ENCODE measurements around the gene SLC30A2. TPM values are rescaled to one million over a fixed set of nuclear protein-coding genes. Genes with fewer than 3 reads are reported as not detected.

The SLC30A2 gene
- total and polyA plus RNA-seq, 2 of the 13 experiments (the other 11 are each of a cell fraction or from before 2014, with no cell fraction given): not detected

DNA sequence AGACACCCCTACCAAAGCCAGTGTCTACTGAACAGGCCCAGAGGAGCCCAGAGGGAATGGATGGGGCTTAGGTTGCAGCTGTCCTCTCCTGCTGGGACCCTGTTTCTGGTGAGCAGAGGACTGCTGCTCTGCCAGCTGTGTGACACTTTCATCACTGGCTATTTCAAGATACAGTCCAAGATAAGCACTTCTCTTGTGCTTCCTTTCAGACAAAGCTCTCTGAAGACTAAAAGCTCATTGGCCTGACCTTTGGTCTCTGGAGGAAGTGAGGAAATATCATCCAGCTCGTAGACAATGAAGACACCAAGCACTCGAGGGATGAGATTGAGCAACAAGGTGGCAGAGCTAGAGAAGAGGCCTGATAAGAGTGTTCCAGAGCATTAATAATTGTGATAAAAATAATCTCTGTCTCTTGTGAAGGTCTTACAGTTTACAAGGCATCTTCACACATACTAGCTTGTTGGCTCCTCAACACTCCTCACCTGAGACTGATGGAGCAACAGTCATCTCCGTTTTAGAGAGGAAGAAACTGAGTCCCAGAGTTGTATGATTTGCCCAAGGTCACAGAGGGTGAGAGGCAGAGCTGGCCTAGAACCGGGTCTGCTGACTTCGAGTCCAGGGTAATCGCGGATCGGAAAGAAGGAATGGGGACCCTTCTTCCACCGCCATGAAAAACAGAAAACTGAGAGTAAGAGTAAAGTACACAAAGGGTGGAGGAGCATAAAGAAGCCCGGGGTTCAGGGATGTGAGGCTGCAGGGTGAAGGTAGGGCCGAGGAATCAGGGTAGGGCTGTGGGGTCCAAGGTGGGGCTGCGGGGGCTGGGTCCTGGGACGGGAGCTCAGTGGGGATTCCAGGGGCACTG lies 48.7 kb downstream of the SLC30A2 start (continued):
- no peak for TF ChIP-seq TBX3 (IDR thresholded peaks at IDR 0.05; ENCODE audit: borderline replicate concordance)
- no peak for TF ChIP-seq ZNF619 (CRISPR knock-in tag; IDR thresholded peaks at IDR 0.05)
- no peak for TF ChIP-seq ZNF142 (CRISPR knock-in tag; IDR thresholded peaks at IDR 0.05)
- no peak for TF ChIP-seq ZNF605 (CRISPR knock-in tag; IDR thresholded peaks at IDR 0.05)
- no peak for TF ChIP-seq YEATS4 (CRISPR knock-in tag; IDR thresholded peaks at IDR 0.05; ENCODE audit: borderline replicate concordance)
- peak; percentile 32; the same call in 1 of the 2 replicates for TF ChIP-seq MIER3 (CRISPR knock-in tag; IDR thresholded peaks at IDR 0.05; ENCODE audit: borderline replicate concordance)
- TF ChIP-seq ZMYM3 (CRISPR knock-in tag; IDR thresholded peaks at IDR 0.05): no peak
- TF ChIP-seq NFRKB (IDR thresholded peaks at IDR 0.05): no peak
- TF ChIP-seq TGIF2 (CRISPR knock-in tag; IDR thresholded peaks at IDR 0.05): peak; percentile 70
- TF ChIP-seq, protein P1, sequence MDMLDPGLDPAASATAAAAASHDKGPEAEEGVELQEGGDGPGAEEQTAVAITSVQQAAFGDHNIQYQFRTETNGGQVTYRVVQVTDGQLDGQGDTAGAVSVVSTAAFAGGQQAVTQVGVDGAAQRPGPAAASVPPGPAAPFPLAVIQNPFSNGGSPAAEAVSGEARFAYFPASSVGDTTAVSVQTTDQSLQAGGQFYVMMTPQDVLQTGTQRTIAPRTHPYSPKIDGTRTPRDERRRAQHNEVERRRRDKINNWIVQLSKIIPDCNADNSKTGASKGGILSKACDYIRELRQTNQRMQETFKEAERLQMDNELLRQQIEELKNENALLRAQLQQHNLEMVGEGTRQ (IDR thresholded peaks at IDR 0.05; ENCODE audit: low read depth, low read length): no peak
- TF ChIP-seq, protein P1 (CRISPR knock-in tag; IDR thresholded peaks at IDR 0.05; ENCODE audit: borderline replicate concordance): no peak
- TF ChIP-seq, protein P2, sequence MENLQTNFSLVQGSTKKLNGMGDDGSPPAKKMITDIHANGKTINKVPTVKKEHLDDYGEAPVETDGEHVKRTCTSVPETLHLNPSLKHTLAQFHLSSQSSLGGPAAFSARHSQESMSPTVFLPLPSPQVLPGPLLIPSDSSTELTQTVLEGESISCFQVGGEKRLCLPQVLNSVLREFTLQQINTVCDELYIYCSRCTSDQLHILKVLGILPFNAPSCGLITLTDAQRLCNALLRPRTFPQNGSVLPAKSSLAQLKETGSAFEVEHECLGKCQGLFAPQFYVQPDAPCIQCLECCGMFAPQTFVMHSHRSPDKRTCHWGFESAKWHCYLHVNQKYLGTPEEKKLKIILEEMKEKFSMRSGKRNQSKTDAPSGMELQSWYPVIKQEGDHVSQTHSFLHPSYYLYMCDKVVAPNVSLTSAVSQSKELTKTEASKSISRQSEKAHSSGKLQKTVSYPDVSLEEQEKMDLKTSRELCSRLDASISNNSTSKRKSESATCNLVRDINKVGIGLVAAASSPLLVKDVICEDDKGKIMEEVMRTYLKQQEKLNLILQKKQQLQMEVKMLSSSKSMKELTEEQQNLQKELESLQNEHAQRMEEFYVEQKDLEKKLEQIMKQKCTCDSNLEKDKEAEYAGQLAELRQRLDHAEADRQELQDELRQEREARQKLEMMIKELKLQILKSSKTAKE (CRISPR knock-in tag; IDR thresholded peaks at IDR 0.05; ENCODE audit: borderline replicate concordance): peak; percentile 31; the same call in 1 of the 2 replicates
- no peak for TF ChIP-seq ZNF800 (CRISPR knock-in tag; IDR thresholded peaks at IDR 0.05)
- no peak for TF ChIP-seq ZNF552 (CRISPR knock-in tag; IDR thresholded peaks at IDR 0.05; ENCODE audit: borderline replicate concordance)
- 0 out of 2 replicates have a peak, but pooled peaks have one; percentile 30 for TF ChIP-seq TCF7 (IDR thresholded peaks at IDR 0.05; ENCODE audit: low read depth)
- 0 out of 2 replicates have a peak, but pooled peaks have one; percentile 9 for TF ChIP-seq ZNF546 (CRISPR knock-in tag; conservative IDR thresholded peaks at IDR 0.05)
